HG03196 (cell line): Measurements from ENCODE around the gene ROR2.

Experiments used
- ATAC-seq: cut with Tn5 transposase; IDR thresholded peaks from one replicate; pipeline ENCODE4 v1.9.1; 2021; ENCODE audit not compliant: unreplicated experiment

ROR2 gene

DNA sequence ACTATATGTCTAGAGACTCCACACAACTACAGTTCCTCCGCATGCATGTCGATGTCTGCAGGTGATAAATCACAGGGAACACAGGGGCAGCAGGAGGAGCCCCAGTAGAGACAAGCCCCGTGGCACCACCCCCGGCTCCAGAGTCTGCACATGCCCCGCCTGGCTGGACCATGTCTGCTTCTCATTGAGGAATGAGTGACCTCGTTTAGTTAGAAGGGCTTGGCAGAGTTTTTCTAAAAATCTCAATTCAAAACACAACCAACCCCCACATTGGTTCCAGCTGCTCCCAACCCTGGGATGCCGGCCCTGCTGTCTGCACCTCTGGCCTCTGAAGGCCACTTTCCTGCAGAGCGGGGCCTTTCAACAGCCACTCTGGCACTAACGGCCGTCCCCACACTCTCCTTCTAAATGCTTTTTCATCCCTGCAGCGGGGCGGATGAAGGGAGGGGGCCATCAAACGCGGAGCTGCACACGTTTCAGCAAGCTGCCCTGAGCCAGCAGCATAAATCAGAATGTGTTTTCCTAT lies 106.3 kb downstream of the ROR2 start:
- no peak for ATAC-seq

DNA sequence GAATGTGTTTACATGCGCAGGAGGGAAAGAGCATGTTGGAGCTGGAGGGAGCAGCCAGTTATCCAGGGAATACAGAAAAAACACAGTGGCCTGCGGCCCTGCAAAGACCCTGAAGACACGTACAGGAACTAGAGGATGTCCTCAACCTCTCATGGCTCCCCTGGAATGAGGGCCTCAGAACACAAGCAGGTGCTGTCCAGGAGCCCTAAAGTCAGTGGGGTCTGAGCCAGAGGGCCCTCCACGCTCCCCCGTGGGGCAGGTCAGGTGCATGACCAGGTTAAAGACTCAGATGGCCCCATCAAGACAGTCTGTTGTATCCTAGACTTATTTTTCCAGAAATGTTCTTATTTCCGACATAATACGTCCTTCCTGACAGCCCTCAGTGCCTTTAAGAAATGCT lies 106.9 kb downstream of the ROR2 start:
- ATAC-seq: no peak

DNA sequence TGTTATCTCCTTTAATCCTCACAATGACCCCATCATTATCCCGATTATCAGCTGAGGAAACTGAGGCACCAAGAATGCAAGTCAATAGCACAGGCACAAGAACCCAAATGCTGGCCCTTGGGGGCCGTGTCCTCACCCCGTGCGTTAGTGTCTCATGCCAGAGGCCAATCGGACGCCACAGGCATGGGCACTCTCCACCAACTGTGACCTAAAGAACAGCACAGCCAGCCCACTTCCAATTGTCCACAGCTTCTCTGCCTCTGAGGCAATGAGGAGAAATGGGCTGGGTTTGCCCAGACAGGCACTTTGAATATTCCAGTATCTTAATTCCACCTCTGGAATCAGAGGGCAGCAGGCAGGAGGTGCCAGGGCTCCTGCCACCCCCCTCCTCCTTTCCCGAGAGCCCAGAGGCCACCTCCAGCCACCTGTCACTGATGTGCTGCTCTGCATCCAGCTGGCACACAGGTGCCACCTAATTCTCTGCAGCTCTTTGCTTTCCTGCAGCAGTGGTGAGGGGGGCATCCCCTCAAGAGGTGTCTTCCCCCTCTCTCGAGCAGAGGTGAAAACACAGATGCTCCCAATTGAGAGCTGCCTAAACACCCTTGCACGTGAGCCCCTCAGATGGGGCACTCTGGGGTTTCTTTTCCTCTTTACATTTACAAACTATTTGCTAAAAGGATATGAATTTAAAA lies 107.5 kb downstream of the ROR2 start:
- ATAC-seq: no peak

DNA sequence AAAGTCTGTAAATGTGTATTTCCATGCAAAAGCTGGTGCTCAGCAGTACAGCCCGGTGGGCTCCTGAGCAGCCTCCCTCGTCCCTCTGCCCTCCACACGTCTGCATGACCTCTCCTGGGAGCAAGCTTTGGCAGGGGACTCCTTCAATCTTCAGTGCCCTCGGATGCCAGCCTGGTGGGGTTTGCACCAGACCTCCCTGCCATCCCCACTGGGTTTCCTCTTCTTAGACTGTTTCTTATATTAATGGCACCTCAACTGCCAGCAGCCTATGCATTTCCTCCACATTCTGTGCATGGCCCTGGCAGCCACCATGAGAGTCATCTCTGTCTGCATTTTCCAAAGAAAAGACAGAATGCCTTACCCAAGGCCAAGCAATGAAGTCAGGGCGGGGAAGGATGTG lies 108.4 kb downstream of the ROR2 start:
- ATAC-seq: no peak

DNA sequence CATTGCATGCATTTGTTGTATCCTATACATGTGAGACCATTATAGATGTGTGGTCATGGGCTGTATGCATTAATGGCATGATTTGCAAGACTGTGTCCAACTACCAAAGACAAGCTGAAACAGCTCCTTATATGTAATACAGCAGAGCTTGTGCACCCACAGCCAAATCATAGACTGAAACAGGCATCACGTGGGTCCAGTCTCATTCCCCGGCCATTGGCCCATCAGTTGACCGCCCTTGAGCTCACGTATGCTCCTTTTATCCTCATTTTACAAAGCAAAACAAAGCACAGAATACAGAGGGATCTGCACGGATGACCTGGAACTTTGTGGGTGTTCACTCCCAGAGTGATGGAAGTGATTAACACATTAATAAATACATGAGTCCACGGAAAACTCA lies 109.1 kb downstream of the ROR2 start:
- ATAC-seq: no peak

DNA sequence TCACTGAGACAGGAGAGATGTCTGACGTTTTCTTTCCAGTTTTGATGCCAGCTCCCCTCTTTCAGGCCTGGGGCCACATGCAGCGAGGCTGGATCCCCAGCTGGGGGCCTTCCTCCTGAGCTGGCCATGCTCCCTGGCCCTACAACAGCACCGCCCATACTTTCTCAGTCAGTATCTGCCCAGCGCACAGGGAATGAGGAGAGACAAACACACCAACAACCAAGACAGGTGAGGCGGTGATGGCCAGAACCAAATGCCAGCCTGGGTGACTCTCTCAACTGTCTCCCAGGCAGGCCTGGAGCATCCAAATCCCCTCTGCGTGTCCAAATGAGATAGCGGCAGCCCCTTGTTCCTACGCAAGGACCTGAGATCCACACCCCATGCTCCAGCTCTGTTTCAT lies 109.6 kb downstream of the ROR2 start:
- ATAC-seq: no peak

DNA sequence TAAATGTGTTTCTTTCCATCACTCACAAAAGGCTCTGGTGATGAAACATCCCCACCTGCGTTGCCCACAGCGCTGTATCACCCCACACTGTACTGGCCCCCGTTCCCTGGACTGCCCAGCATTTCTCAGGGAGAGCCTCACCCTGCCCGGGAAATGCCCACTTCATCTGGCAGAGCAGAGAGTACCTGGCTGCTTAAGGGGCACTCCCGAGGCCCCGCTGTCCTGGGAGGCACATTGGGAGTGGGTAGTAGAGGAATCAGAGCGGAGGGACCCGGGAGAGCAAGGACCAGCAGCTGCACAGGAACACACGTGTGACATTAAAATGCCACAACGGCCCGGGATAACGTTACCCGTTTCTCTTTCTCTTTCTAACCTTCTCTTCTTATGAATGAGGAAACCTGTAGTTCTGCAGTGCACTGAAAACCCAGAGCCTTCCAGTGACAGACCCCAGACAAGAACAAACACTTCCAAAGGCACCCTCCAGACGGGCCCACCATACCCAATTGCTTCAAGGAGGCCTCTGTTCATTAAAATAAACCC lies 110.0 kb downstream of the ROR2 start:
- ATAC-seq: no peak

DNA sequence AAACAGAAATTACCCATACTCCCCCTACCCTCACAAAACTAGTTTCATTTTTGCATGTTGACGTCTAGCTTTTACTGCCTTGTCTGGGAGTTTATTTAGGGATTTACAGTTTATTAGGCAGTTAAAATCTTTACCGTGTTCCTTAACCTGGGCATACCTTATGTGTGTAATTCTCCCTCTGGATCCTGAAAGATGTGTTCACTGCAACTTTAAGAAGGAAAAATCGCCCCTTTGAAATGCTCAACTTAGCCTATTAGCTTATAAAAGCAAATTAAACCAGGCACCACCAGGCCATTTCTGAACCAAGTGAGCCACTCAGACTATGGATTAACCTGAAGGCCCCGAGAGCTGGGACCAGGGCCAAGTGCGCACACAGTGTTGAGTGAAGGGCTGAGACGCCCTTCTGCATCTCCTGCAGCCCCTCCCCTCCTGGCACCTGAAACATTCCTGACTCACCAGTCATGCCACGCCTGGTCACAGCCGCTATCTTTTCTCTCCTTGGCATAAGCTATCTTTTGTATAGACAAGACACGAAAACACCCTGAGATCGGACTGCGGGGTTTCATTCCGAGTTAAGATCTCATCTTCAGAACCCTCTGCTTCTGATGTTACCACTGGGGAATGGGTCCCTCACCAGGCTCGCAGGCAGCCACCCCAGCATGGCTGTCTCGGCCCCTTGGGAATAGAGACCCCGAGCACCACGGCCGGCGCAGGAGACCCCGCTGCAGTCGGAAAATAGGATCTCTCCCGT lies 111.9 kb downstream of the ROR2 start:
- ATAC-seq: no peak

DNA sequence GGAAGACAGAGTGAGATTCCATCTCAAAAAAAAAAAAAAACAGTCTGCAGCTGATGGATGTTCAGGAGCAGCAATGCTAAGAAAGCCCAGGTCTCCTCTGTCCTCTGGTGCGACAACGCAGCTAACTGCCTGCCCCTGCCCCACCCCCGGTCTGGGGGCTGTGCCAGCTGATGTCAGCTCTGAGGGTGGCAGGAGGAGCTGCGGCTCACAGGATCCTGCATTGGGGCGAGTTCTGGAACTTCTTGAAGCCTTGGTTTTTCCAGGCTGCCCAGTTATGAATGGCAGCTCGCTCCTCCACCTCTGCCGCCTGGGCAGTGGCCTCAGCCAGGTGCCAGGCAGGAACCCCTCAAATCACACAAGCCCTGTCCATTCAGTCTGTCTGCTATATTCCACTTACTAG lies 113.5 kb downstream of the ROR2 start:
- no peak for ATAC-seq

DNA sequence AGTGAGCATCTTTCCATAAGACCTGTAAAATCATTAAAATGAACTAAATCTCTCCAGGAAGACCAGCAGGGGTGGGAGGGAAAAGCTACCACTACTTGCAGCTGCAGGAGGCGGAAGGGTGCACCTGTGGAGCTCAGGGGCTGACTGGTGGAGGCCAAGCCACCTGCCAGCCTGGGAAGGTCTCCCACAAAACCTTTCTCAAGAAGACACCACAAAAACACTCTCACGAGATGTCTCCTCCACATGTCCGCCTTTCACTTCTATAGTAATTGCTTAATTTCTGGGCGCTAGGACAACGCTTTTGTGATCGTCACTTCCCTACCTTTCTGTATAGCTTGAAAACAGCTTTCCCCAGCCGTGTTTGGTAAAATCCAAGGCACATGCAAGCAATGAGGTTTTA lies 114.4 kb downstream of the ROR2 start:
- ATAC-seq: no peak

DNA sequence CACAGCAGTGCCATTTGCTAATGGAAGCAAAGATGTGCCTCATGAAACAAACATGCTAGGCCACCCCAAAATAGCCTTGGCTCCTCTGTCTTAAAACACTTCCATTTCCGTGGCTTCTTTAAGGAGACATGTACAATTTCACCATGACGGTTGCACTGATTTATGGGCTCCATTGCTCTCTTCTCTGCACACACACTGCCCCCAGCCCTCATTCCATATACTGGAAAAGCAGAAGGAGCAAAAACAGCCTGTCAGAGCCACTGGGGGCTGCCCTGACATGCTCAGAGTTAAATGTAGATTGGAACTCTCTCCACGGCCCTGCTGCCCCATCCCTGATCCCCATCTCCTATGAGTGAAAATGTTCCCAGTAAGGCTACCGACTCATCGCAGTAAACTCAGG lies 114.8 kb downstream of the ROR2 start:
- ATAC-seq: no peak

DNA sequence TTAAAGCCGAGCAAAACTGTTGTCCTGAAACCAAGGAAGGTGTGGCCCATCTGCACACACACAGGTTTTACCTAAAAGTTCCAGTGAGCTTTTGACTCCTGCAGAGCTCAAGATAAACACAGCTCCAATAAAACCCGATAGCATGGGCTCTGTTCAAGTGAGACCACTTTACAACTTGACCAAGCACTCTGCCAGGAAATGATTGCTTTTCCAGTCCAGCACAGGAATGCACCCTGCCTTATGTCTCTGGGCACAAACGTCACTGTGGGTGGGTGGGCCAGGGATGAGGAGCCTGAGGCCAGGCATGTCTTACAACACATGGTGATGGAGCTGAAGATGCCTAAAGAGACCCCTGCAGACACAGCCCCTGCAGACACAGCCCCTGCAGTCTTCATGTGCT lies 115.3 kb downstream of the ROR2 start:
- ATAC-seq: no peak

DNA sequence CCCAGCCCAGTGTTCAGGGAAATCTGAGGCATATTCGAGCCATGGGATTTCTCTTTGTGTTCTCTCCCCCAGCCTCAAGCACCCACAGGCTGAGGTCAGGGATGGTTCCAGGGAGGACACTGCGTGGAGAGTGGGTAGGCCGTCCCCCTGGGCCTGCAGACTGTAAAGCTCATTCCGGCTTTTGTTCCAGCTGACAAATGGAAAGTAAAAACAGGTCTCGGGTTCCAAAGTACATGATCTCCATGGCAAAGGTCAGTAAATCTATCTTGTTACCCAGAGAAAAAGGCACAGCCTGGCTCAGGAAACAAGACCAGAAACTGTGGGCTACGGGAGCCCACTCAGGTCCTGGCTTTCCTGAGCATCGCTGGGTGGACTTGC lies 116.2 kb downstream of the ROR2 start:
- ATAC-seq: no peak

DNA sequence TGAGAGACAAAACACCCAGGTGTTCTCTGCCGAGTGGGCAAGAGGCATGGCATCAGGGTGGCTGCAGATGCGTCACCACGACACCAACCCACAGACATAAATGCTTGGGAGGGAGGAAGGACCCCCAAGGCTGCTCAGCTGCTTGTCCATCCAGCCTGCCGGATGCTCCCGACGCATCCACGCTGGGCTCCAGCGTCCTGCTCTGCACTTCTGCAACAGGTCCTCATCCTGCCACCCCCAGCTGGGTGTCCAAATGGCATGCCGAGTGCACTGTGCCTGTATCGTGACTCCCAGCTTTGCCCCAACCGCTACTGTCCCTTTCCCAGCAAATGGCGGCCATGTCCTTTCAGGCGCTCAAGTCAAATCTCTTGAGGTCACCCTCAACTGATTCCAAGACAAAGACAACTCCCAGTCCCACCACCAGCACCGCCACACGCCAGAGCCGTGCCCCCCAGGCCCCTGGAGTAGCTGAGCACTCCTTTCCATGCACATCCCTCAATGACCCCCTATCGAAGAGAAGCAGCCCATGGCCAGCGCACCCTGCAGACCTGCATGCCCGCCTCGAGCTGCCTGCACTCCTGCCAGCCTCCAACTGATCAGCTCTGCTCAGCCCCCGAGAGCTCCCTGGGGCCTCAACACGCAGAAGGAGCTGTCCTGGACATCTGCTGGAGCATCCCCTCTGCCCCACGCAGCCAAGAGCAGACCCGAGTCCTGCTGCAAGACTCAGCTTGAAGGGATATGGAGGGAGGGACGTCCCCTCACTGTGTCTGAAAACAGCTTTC lies 116.7 kb downstream of the ROR2 start:
- no peak for ATAC-seq

DNA sequence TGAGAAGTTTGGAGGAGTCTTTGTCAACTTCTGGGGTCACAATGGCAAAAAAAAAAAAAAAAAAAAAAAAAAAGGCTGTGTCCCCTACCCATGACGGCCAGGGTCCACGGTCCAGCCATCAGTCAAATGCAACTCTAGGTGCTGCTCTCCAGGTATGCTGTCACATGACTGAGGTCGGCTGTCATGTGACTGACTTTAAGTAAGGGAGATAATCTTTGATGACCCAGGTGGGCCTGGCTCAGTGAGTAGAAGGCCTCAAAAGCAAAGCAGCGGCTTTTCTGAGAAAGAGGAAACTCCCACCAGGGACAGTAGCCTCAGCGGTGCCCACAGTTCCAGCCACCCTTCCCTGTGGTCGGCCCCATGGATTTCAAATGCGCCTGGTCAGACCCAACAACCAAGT lies 117.7 kb downstream of the ROR2 start:
- no peak for ATAC-seq

DNA sequence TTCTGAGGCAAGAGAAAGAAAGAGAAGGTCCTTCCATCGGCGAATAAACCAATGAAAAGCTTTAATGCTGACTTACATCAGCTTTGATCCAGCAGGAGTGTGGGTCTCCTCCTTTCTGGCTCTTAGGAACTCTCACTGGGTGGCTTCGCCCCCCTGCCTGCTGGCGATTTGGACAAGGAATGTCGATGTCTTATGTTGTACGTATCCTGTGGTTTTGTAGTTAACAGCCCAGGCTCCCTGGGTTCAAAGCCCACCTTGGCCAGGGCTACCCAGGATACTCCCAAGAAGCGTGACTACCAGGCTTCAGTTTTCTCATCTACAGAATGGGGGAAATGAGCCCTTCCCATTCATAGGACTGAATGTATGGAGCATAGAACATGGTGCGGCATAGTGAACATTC lies 124.2 kb downstream of the ROR2 start:
- no peak for ATAC-seq

DNA sequence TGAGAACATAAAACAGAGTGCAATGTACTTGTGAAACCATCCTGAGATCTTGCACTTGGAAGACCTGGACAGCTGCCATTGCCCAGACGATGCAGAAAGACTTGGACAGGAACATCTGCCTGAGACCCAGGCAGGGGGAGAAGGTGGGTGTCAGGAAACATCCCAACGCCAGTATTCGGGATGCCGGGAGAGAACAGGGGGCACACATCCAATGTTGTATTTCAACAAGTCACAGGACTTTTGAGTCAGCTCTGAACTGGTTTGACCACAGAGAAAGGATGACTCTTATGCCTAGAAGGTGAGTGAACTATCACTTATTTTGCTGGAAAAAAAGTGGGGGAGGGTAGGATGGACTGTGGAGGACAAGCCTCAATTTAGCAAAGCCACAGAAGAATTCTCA lies 124.6 kb downstream of the ROR2 start:
- ATAC-seq: no peak

DNA sequence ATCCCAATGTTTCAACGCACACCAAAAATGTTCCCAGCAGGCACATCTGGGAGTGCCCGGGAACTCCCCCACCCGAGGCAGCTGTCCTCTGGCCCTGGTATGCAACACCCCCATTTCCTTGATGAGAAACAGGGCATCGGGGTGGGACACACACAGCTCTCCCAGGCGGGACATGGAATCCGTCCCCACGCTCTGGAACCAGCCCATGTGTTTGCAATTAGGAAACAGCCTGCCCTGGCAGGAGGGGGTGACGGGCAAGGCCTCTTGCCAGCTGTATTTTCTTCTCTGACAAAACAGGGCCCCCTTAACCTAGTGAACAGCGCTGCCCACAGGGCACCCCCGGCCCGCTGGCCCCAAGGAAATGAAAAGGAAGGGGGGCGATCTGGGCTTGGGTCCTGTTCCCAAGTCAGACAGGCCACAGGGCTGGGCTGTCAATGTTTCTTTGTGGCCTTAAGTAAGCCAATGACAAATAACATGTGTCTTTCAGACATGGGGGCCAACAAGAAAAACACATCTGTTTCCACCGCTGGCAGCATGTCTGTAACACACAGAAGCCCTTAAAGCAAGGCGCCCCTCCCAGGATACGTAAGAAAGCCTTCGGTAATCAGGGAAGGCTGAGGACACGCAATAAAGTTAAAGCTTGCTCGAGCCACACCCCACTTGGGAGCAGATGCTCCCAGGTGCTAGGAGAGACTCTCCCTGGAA lies 125.3 kb downstream of the ROR2 start:
- no peak for ATAC-seq

DNA sequence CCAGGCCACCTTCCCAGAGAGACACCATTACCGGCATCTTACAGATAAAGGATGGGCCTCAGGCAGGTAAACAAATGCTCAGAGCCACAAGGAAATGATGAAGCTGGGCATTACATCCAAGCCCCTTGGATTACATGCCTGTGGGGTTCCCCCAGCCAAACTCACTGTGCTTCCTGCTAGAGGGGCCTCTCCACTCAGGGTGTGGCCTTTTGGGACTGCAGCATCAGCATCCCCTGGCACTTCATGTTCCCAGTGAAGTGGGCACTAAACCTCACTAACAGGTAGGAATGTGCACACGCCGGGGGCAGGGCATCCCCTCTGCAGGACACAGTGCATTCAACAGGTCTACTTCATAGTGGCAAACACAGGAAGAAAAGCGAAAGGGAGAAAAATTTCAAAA lies 125.9 kb downstream of the ROR2 start:
- no peak for ATAC-seq

DNA sequence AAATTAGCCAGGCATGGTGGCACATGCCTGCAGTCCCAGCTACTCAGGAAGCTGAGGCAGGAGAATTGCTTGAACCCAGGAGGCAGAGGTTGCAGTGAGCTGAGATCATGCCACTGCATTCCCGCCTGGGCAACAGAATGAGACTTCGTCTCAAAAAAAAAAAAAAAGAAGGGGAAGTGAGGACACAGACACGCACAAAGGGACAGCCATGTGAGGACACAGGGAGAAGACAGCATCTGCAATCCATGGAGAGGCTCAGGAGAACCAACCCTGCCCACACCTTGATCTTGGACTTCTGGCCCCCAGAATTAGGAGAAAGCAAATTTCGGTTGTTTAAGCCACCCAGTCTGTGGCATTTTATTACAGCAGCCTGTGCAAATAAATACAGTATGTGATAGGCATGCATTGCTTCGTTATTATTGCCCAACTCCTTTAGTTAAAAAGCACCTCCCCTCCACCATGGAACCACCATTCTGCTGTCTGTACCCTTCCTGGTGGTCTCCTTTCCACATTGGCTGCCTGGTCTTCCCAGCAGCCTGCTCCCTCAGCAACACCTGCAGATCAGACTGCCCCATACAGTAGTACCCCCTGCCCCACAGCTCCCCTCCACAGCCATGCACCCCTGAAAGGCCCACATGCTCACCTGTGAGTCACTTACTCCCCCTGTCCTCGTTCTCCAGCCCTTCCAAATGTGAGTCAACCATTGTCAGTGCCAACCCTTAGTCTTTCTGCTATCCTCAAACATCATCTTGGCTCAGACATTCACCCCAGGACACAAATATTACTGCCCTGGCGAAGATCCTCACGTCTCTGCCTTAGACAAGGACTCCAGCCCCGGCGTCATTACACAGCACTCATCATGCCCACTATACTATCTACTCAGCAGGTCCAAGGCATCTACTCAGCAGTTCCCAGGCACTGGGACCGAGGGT lies 128.8 kb downstream of the ROR2 start:
- ATAC-seq: no peak
